HG03575 (cell line): ENCODE data around the gene FLACC1.
"Not testable (repeated sequence)": the region's sequence is repeated elsewhere in the genome, so short reads cannot be mapped to it uniquely, and the experiment has no call there.

ENCODE experiments used
- ATAC-seq: cut with Tn5 transposase; IDR thresholded peaks from one replicate; pipeline ENCODE4 v1.9.1; 2021; ENCODE audit not compliant: unreplicated experiment, insufficient number of reproducible peaks, low FRiP score; ENCODE audit errors: extremely low read depth

The FLACC1 gene

GRCh38 chr2:201353116-201353515 is 4.0 kb downstream of the FLACC1 start:
- ATAC-seq, result no peak

- ATAC-seq, result no peak
Measured at GRCh38 chr2:201350879-201351278, 6.3 kb downstream of the FLACC1 start.

- ATAC-seq, result no peak
Measured at GRCh38 chr2:201349601-201350000, 7.5 kb downstream of the FLACC1 start.

- no peak for ATAC-seq
Measured at GRCh38 chr2:201348758-201349157, 8.4 kb downstream of the FLACC1 start.

GRCh38 chr2:201347138-201347537 is 10.0 kb downstream of the FLACC1 start:
- no peak for ATAC-seq

GRCh38 chr2:201345625-201346213 is 11.4 kb downstream of the FLACC1 start:
- no peak for ATAC-seq

- no peak for ATAC-seq
Measured at GRCh38 chr2:201344663-201345366, 12.3 kb downstream of the FLACC1 start.

GRCh38 chr2:201343559-201343958 is 13.6 kb downstream of the FLACC1 start:
- no peak for ATAC-seq

- no peak for ATAC-seq
Measured at GRCh38 chr2:201342923-201343322, 14.2 kb downstream of the FLACC1 start.

GRCh38 chr2:201329409-201329808 is 27.7 kb downstream of the FLACC1 start:
- ATAC-seq, result no peak

- ATAC-seq, result no peak
Measured at GRCh38 chr2:201327678-201328077, 29.5 kb downstream of the FLACC1 start.

- no peak for ATAC-seq
Measured at GRCh38 chr2:201322772-201323171, 34.4 kb downstream of the FLACC1 start.

- ATAC-seq, result no peak
Measured at GRCh38 chr2:201320701-201321100, 36.4 kb downstream of the FLACC1 start.

- no peak for ATAC-seq
Measured at GRCh38 chr2:201320257-201320656, 36.9 kb downstream of the FLACC1 start.

GRCh38 chr2:201319511-201319910 is 37.6 kb downstream of the FLACC1 start:
- ATAC-seq, result no peak

GRCh38 chr2:201313362-201313761 is 43.8 kb downstream of the FLACC1 start:
- ATAC-seq, result no peak

GRCh38 chr2:201308914-201309313 is 48.2 kb downstream of the FLACC1 start:
- ATAC-seq, result no peak

GRCh38 chr2:201307876-201308275 is 49.3 kb downstream of the FLACC1 start:
- no peak for ATAC-seq

GRCh38 chr2:201299929-201300328 is 57.2 kb downstream of the FLACC1 start:
- not testable (repeated sequence) for ATAC-seq

GRCh38 chr2:201298462-201299052 is 58.6 kb downstream of the FLACC1 start:
- no peak for ATAC-seq
